Skeletal muscle tissue (tissue), 4 donors: ENCODE data around the gene CCDC91. TPM values are rescaled to one million over a fixed set of nuclear protein-coding genes. Genes with fewer than 3 reads are reported as not detected.
A peak's percentile ranks its signal among the peaks of the same experiment; 100 is the strongest.
"Not testable (repeated sequence)": the region's sequence is repeated elsewhere in the genome, so short reads cannot be mapped to it uniquely, and the experiment has no call there.

Source experiments
- H3K27ac ChIP-seq: one replicate; pipeline ENCODE4 v1.7.0; 2013; ENCODE audit warnings: mild to moderate bottlenecking, low read depth, low read length, inconsistent platforms
- H3K27me3 ChIP-seq, 3 donors: one replicate each; pipeline ENCODE4 v1.7.0; 2013; ENCODE audit warnings: low read length in 3 of 3; ENCODE audit not compliant: control insufficient read depth in 3 of 3, insufficient read depth in 3 of 3
- H3K36me3 ChIP-seq, 3 donors: one replicate each; pipeline ENCODE4 v1.7.0; 2013; ENCODE audit warnings: low read length in 3 of 3; ENCODE audit not compliant: control insufficient read depth in 3 of 3, insufficient read depth in 3 of 3
- H3K4me1 ChIP-seq, 3 donors: one replicate each; pipeline ENCODE4 v1.7.0; 2013; ENCODE audit warnings: low read length in 3 of 3, mild to moderate bottlenecking in 3 of 3; ENCODE audit not compliant: control insufficient read depth in 3 of 3, insufficient read depth in 3 of 3
- H3K4me3 ChIP-seq, 3 donors: one replicate each; pipeline ENCODE4 v1.7.0; 2013; ENCODE audit warnings: low read length in 3 of 3
- H3K9ac ChIP-seq, 3 donors: one replicate each; pipeline ENCODE4 v1.7.0; 2013; ENCODE audit warnings: low read length in 3 of 3, mild to moderate bottlenecking in 3 of 3, moderate library complexity in 2 of 3, low read depth in 1 of 3
- H3K9me3 ChIP-seq, 3 donors: one replicate each; pipeline ENCODE4 v1.7.0; 2013; ENCODE audit warnings: low read length in 3 of 3; ENCODE audit not compliant: control insufficient read depth in 3 of 3
- total RNA-seq: library from RNA; depleted of rRNA; stranded (reverse); fragments of >200 nt; gene quantifications from one replicate; pipeline ENCODE4 v1.2.3, GENCODE V29; 2014
- donor health status: Osteomylitis.

CCDC91 gene
- total RNA-seq, 1 donor from 2014 or later, result 32.9 TPM

DNA sequence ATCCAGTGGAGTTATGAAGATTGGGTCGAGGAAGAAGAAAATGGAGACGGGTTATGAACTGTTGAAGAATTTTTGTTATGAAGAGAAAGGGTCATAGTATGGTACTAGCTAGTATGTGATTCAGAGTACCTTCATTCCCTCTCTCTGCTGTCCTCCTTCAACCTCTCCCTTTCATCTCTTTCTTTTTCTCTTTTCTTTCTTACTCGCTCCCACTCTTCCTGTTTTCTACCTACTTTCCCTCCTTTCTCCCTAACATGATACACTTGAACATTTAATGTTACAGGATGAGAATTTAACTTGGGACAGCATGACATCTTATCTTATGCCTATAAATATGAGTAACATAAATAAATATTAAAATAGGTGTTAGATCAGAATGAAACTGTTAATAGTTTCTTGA is 112.9 kb downstream of the CCDC91 start:
- H3K9ac ChIP-seq, result no peak overlapping the region
- no peaks in the 10 kb centered on the region for H3K36me3 ChIP-seq
- no peaks in the 10 kb centered on the region for H3K9me3 ChIP-seq
- H3K27me3 ChIP-seq, result no peaks in the 10 kb centered on the region
- no peak overlapping the region for H3K4me3 ChIP-seq
- no peak overlapping the region for H3K27ac ChIP-seq
- no peaks in the 10 kb centered on the region for H3K4me1 ChIP-seq

DNA sequence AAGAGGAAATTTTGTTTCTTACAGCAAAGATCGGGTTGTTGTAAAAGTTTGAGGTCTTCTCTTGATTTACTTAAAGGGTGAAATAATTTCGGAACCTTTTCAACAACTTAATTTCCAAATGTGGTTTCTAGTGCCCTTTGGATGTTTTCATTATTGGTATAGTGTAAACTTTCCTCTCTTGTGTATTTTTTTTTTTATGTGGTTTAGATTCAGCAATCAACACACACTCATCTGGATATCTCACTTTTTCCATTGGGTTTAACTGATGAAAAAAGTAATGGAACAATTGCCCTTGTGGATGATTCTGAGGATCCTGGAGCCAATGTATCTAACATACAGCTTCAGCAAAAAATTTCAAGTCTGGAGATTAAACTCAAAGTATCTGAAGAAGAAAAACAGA is 116.3 kb downstream of the CCDC91 start:
- H3K9me3 ChIP-seq, result no peaks in the 10 kb centered on the region
- no peak overlapping the region for H3K4me3 ChIP-seq
- no peak overlapping the region for H3K27ac ChIP-seq
- H3K27me3 ChIP-seq, result no peaks in the 10 kb centered on the region
- no peak overlapping the region for H3K9ac ChIP-seq
- H3K4me1 ChIP-seq, result no peaks in the 10 kb centered on the region
- H3K36me3 ChIP-seq, result peaks cover 0 to 6% (median 0%) of the 10 kb centered on the region in 3 donors

DNA sequence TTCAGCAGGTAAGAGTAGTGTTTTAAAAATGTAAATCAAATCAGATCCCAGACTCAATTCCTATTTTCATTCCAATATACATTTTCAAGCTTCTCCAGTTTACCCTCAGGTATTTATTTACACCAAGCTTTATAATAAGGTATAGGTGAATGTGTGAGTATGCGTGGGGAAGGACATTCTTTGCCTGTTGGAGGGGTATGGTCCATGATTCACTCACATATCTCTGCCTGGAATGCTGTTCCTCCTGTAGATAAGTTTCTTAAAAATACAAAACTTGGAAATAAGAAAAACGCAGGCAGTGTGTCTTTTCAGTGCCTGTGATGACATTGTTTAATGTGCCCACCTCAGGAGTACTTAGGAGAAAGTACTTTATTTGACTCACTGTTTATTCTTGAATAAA is 118.6 kb downstream of the CCDC91 start:
- Histone ChIP-seq H3K9me3 (no peaks in the 10 kb centered on the region), H3K27ac (no peak overlapping the region), H3K4me1 (peaks cover 5 to 6% (median 5%) of the 10 kb centered on the region in 3 donors), H3K4me3 (no peak overlapping the region), H3K36me3 (peaks cover 0 to 6% (median 0%) of the 10 kb centered on the region in 3 donors), H3K9ac (no peak overlapping the region), H3K27me3 (no peaks in the 10 kb centered on the region)

DNA sequence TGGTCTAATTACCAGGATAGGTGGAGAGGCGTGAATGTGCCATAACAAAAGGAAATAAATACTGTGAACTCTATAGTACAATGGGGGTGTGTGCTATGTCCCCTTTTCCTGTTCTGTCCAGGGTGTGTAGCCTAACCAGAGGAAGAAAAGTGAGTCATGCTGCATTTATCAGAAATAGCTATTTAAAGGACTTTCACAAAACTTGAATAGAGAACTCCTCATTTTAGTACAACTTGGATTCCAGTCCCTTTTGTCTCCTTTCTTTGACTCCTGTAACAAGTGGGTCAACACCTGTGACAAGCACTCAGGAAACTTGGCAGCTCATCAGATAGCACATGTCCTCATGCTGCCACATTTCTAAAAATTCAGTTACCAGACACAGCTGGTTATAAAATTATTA is 123.4 kb downstream of the CCDC91 start:
- Histone ChIP-seq H3K9ac (no peak overlapping the region), H3K9me3 (peaks cover 0 to 5% (median 0%) of the 10 kb centered on the region in 3 donors), H3K27ac (no peak overlapping the region), H3K36me3 (peaks cover 0 to 4% (median 0%) of the 10 kb centered on the region in 3 donors), H3K4me3 (peak overlapping the region in 1 of 3 donors; percentile 3), H3K27me3 (no peaks in the 10 kb centered on the region), H3K4me1 (peaks cover 5 to 6% (median 5%) of the 10 kb centered on the region in 3 donors)

DNA sequence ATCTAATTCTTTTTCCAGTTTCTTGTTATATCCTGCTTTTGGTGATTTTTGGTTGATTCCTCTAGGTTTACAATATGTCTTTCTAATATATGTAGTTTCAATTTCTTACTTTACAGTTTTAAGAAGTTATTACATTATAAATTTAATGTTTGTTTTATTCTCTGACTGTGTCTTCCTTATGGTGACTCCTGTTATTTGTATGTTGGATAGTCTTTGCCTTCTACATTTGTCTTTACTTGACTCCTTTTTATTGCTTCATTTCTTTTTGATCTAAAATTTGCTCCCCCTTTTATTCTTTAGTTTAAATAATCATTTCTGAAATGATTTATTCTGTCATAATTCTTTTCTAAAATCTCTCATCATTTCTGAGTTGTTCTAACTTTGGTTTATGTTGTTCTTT is 125.8 kb downstream of the CCDC91 start:
- Histone ChIP-seq H3K27me3 (no peaks in the 10 kb centered on the region), H3K4me1 (peaks cover 5 to 6% (median 5%) of the 10 kb centered on the region in 3 donors), H3K27ac (no peak overlapping the region), H3K9me3 (peaks cover 0 to 5% (median 0%) of the 10 kb centered on the region in 3 donors), H3K9ac (no peak overlapping the region), H3K36me3 (no peaks in the 10 kb centered on the region), H3K4me3 (no peak overlapping the region)

DNA sequence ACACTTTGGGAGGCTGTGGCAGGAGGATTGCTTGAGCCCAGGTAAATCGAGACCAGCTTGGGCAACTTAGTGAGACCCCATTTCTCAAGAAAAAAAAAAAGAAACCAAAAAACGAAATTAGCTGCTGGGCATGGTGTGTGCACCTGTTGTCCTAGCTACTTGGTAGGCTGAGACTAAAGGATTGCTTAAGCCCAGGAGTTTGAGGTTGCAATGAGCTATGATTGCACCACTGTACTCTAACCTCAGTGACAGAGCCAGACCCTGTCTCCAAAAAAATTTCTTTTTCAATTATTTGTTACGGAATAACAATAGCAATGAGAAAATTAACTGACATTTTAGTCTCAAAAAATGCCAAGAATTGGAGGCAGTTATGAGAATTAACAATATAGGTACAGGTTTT is 128.0 kb downstream of the CCDC91 start:
- no peaks in the 10 kb centered on the region for H3K27me3 ChIP-seq
- no peak overlapping the region for H3K4me3 ChIP-seq
- H3K4me1 ChIP-seq, result peaks cover 5 to 6% (median 5%) of the 10 kb centered on the region in 3 donors
- H3K27ac ChIP-seq, result no peak overlapping the region
- H3K9ac ChIP-seq, result no peak overlapping the region
- H3K9me3 ChIP-seq, result peaks cover 0 to 5% (median 0%) of the 10 kb centered on the region in 3 donors
- no peaks in the 10 kb centered on the region for H3K36me3 ChIP-seq

DNA sequence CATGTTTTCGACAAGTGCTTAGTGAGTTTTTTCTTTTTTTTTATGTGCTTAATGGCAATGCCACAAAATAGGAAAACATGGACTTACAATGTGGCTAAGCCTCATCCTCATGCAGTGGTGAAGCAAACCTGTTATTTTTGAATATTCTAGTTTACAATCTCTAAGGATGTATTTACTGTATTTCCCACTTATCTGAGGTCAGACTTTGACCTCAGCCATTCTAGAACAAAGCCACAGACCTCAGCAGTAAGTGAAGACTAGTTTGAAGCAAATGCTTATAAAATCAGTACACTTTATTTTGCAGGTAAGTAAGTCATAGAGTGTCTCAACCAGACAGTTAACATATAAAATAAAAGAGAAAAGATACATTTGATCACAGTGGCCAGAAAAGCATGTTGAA is 130.1 kb downstream of the CCDC91 start:
- no peak overlapping the region for H3K27ac ChIP-seq
- H3K4me1 ChIP-seq, result no peaks in the 10 kb centered on the region
- no peaks in the 10 kb centered on the region for H3K27me3 ChIP-seq
- no peaks in the 10 kb centered on the region for H3K36me3 ChIP-seq
- H3K4me3 ChIP-seq, result no peak overlapping the region
- peaks cover 0 to 5% (median 0%) of the 10 kb centered on the region in 3 donors for H3K9me3 ChIP-seq
- no peak overlapping the region for H3K9ac ChIP-seq

DNA sequence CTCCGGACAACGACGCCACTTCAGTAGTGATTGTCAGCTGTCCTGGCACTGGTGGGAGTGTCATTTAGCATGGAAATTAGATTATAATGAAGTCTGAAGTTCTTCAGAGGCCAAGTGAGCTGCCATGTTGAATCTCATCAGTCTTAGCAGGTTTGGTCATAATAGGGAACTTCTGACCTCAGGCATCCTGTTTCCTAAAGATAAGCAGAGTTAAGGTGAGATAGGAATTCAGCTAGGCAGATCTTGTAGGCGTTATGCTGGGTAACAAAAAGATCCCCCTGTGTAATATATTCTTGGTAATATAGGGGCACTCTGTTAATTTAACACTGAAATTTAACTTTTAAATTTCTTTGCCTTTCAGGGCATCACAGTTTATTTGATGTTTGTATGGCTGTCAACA is 137.5 kb downstream of the CCDC91 start:
- Histone ChIP-seq H3K27me3 (no peaks in the 10 kb centered on the region), H3K9me3 (no peaks in the 10 kb centered on the region), H3K4me3 (no peak overlapping the region), H3K4me1 (peaks cover 0 to 4% (median 0%) of the 10 kb centered on the region in 3 donors), H3K36me3 (no peaks in the 10 kb centered on the region), H3K27ac (no peak overlapping the region), H3K9ac (no peak overlapping the region)

DNA sequence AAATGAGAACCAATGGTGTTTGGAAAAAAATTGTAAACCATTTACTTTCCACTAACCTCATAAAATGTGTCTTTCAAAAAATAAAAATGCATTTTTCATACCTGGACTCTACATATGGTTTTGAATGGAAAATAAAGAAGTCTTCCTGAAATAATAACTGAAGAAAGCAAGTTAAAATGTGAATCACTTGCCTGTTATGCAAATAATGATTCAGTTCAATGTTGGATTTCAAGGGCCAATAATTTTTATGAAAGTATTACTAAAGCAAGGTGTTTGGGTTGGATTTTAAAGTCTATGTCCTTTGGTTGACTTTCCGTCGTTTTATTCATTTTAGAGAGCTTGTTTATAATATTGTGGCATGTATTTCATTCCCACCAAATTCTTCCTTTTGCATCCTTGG is 138.7 kb downstream of the CCDC91 start:
- no peak overlapping the region for H3K27ac ChIP-seq
- no peaks in the 10 kb centered on the region for H3K36me3 ChIP-seq
- H3K27me3 ChIP-seq, result no peaks in the 10 kb centered on the region
- no peaks in the 10 kb centered on the region for H3K9me3 ChIP-seq
- no peak overlapping the region for H3K9ac ChIP-seq
- no peak overlapping the region for H3K4me3 ChIP-seq
- peaks cover 0 to 4% (median 0%) of the 10 kb centered on the region in 3 donors for H3K4me1 ChIP-seq

DNA sequence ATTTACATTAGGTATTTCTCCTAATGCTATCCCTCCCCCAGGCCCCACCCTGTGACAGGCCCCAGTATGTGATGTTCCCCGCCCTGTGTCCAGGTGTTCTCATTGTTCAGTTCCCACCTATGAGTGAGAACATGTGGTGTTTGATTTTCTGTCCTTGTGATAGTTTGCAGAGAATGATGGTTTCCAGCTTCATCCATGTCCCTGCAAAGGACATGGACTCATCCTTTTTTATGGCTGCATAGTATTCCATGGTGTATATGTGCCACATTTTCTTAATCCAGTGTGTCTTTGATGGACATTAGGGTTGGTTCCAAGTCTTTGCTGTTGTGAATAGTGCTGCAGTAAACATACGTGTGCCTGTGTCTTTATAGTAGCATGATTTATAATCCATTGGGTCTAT is 139.5 kb downstream of the CCDC91 start:
- H3K27me3 ChIP-seq, H3K9ac ChIP-seq, H3K27ac ChIP-seq, H3K4me1 ChIP-seq, H3K9me3 ChIP-seq, H3K4me3 ChIP-seq, H3K36me3 ChIP-seq: not testable (repeated sequence)

DNA sequence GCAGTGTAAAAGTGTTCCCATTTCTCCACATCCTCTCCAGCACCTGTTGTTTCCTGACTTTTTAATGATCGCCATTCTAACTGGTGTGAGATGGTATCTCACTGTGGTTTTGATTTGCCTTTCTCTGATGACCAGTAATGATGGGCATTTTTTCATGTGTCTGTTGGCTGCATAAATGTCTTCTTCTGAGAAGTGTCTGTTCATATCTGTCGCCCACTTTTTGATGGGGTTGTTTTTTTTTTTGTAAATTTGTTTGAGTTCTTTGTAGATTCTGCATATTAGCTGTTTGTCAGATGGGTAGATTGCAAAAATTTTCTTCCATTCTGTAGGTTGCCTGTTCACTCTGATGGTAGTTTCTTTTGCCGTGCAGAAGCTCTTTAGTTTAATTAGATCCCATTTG is 140.0 kb downstream of the CCDC91 start:
- H3K4me1 ChIP-seq, H3K36me3 ChIP-seq, H3K27me3 ChIP-seq, H3K27ac ChIP-seq, H3K4me3 ChIP-seq, H3K9me3 ChIP-seq, H3K9ac ChIP-seq: not testable (repeated sequence)
